Neuronal stem cell (in vitro differentiated cells): Measurements from ENCODE around the gene CARHSP1.

Experiments used
- DNase-seq: peaks from one replicate; pipeline ENCODE4 v3.0.0-alpha.2; 2013; ENCODE audit warnings: low spot score
- H2AFZ ChIP-seq: one replicate; pipeline ENCODE4 v1.6.1; 2013; ENCODE audit warnings: mild to moderate bottlenecking, low read length, inconsistent platforms
- H2AK5ac ChIP-seq: 2 replicates; pipeline ENCODE4 v1.6.1; 2013; ENCODE audit warnings: low read depth, mild to moderate bottlenecking, inconsistent platforms, low read length, moderate library complexity, mixed read lengths
- H2BK120ac ChIP-seq: 2 replicates; pipeline ENCODE4 v1.6.1; 2013; ENCODE audit warnings: low read depth, mild to moderate bottlenecking, inconsistent platforms, low read length, moderate library complexity, mixed read lengths
- H2BK12ac ChIP-seq: one replicate; pipeline ENCODE4 v1.6.1; 2013; ENCODE audit warnings: low read length, inconsistent platforms
- H2BK15ac ChIP-seq: 2 replicates; pipeline ENCODE4 v1.6.1; 2013; ENCODE audit warnings: mild to moderate bottlenecking, low read length, inconsistent platforms, mixed read lengths
- H2BK5ac ChIP-seq: one replicate; pipeline ENCODE4 v1.6.1; 2013; ENCODE audit warnings: inconsistent platforms, mild to moderate bottlenecking, low read length, moderate library complexity
- H3K14ac ChIP-seq: one replicate; pipeline ENCODE4 v1.6.1; 2013; ENCODE audit warnings: low read length, inconsistent platforms
- H3K18ac ChIP-seq: 2 replicates; pipeline ENCODE4 v1.6.1; 2013; ENCODE audit warnings: low read length, inconsistent platforms
- H3K23ac ChIP-seq: 2 replicates; pipeline ENCODE4 v1.6.1; 2013; ENCODE audit warnings: low read depth, mild to moderate bottlenecking, mixed read lengths, low read length, inconsistent platforms; ENCODE audit not compliant: poor library complexity
- H3K27ac ChIP-seq: replicated peaks from 3 replicates; pipeline ENCODE4 v1.5.1; 2013; ENCODE audit warnings: low read length, inconsistent platforms
- H3K27me3 ChIP-seq, 3 experiments: 2 replicates each; pipeline ENCODE4 v1.6.1; 2013; ENCODE audit warnings: low read length in 3 of 3, mild to moderate bottlenecking in 2 of 3, inconsistent platforms in 1 of 3, low read depth in 1 of 3, mixed read lengths in 1 of 3, moderate library complexity in 1 of 3; ENCODE audit not compliant: control insufficient read depth in 3 of 3, insufficient read depth in 3 of 3
- H3K36me3 ChIP-seq, 2 donors: replicated peaks in 1 of 2; 2 replicates each; pipeline ENCODE4 v1.6.1; 2013; ENCODE audit warnings: low read length in 2 of 2; ENCODE audit not compliant: control insufficient read depth in 2 of 2, insufficient read depth in 2 of 2
- H3K4ac ChIP-seq: 2 replicates; pipeline ENCODE4 v1.6.1; 2013; ENCODE audit warnings: inconsistent platforms, mild to moderate bottlenecking, low read length, moderate library complexity
- H3K4me1 ChIP-seq, 2 donors: 1 replicate in 1 of 2; 2 replicates in 1 of 2; pipeline ENCODE4 v1.6.1; 2013; ENCODE audit warnings: low read length in 2 of 2, low read depth in 1 of 2; ENCODE audit not compliant: control insufficient read depth in 2 of 2, insufficient read depth in 1 of 2
- H3K4me2 ChIP-seq: one replicate; pipeline ENCODE4 v1.6.1; 2013; ENCODE audit warnings: mild to moderate bottlenecking, low read length, inconsistent platforms; ENCODE audit not compliant: insufficient read depth, poor library complexity, severe bottlenecking
- H3K4me3 ChIP-seq, 2 donors: 2 replicates each; pipeline ENCODE4 v1.5.1; 2013; ENCODE audit warnings: low read length in 2 of 2, mild to moderate bottlenecking in 2 of 2, inconsistent platforms in 1 of 2, moderate library complexity in 1 of 2
- H3K79me1 ChIP-seq: one replicate; pipeline ENCODE4 v1.6.1; 2013; ENCODE audit warnings: low read depth, mild to moderate bottlenecking, inconsistent platforms, low read length, moderate library complexity
- H3K9ac ChIP-seq: one replicate; pipeline ENCODE4 v1.6.1; 2013; ENCODE audit warnings: mild to moderate bottlenecking, low read depth, low read length, inconsistent platforms; ENCODE audit not compliant: poor library complexity
- H3K9me3 ChIP-seq, 2 donors: replicated peaks in 1 of 2; 2 replicates each; pipeline versions ENCODE3 to v1.6.1; 2013; ENCODE audit warnings: low read length in 2 of 2, mild to moderate bottlenecking in 2 of 2, inconsistent platforms in 1 of 2, low read depth in 1 of 2, mixed read lengths in 1 of 2, moderate library complexity in 1 of 2; ENCODE audit not compliant: control insufficient read depth in 2 of 2, insufficient read depth in 1 of 2
- H4K8ac ChIP-seq: one replicate; pipeline ENCODE4 v1.6.1; 2013; ENCODE audit warnings: low read depth, mild to moderate bottlenecking, inconsistent platforms, low read length, moderate library complexity
- H4K91ac ChIP-seq: one replicate; pipeline ENCODE4 v1.6.1; 2013; ENCODE audit warnings: low read length, low read depth, mild to moderate bottlenecking, inconsistent platforms; ENCODE audit not compliant: poor library complexity
- WGBS, 2 donors: extraction: QIAGEN DNeasy Blood & Tissue Kit; methylation state at CpG; one replicate each; pipeline ENCODE4 v1.1.7; 2013; ENCODE audit warnings: missing lambda C conversion rate in 2 of 2, mixed read lengths in 1 of 2; ENCODE audit not compliant: insufficient read length in 2 of 2, insufficient replicate concordance in 1 of 2; ENCODE audit errors: extremely low coverage in 2 of 2; 5-methylcytosine and 5-hydroxymethylcytosine counted together

Gene CARHSP1

GRCh38 chr16:8914098-8914497 is 45.3 kb upstream of the CARHSP1 start:
- Histone ChIP-seq H4K8ac (no peak overlapping the region), H2BK15ac (no peak overlapping the region), H3K4ac (no peak overlapping the region), H3K9me3 (no peaks in the 10 kb centered on the region), H2AK5ac (no peak overlapping the region), H3K4me2 (no peak overlapping the region), H4K91ac (no peak overlapping the region), H3K27me3 (no peaks in the 10 kb centered on the region), H3K4me1 (no peaks in the 10 kb centered on the region), H3K9ac (no peak overlapping the region), H2BK5ac (no peak overlapping the region), H3K36me3 (peaks cover 29 to 99% of the 10 kb centered on the region in 2 donors), H3K18ac (no peak overlapping the region), H3K4me3 (no peak overlapping the region), H2AFZ (no peak overlapping the region), H3K79me1 (peaks cover 2% of the 10 kb centered on the region), H2BK12ac (no peak overlapping the region), H2BK120ac (no peak overlapping the region), H3K23ac (no peak overlapping the region), H3K14ac (no peak overlapping the region), H3K27ac (no peak overlapping the region)
- WGBS, 2 donors = no CpG with 5 or more reads among the region's 3 CpGs
- DNase-seq = no peak

- no peaks in the 10 kb centered on the region for H3K27me3 ChIP-seq
- H3K4ac ChIP-seq = no peak overlapping the region
- H3K9ac ChIP-seq = no peak overlapping the region
- no peak overlapping the region for H4K8ac ChIP-seq
- WGBS, 2 donors = no CpG with 5 or more reads among the region's 4 CpGs
- no peak overlapping the region for H4K91ac ChIP-seq
- no peaks in the 10 kb centered on the region for H3K9me3 ChIP-seq
- no peak overlapping the region for H3K27ac ChIP-seq
- H2BK120ac ChIP-seq = no peak overlapping the region
- no peak overlapping the region for H3K4me2 ChIP-seq
- no peak overlapping the region for H3K18ac ChIP-seq
- H3K4me3 ChIP-seq = no peak overlapping the region
- H3K14ac ChIP-seq = no peak overlapping the region
- H3K23ac ChIP-seq = no peak overlapping the region
- no peaks in the 10 kb centered on the region for H3K4me1 ChIP-seq
- no peak overlapping the region for H2BK5ac ChIP-seq
- H2BK15ac ChIP-seq = no peak overlapping the region
- H3K79me1 ChIP-seq = peaks cover 2% of the 10 kb centered on the region
- no peak for DNase-seq
- peaks cover 32 to 99% of the 10 kb centered on the region in 2 donors for H3K36me3 ChIP-seq
- no peak overlapping the region for H2AK5ac ChIP-seq
- no peak overlapping the region for H2BK12ac ChIP-seq
- no peak overlapping the region for H2AFZ ChIP-seq
These were observed 44.0 kb upstream of the CARHSP1 start for GRCh38 chr16:8912793-8913192.

DNA sequence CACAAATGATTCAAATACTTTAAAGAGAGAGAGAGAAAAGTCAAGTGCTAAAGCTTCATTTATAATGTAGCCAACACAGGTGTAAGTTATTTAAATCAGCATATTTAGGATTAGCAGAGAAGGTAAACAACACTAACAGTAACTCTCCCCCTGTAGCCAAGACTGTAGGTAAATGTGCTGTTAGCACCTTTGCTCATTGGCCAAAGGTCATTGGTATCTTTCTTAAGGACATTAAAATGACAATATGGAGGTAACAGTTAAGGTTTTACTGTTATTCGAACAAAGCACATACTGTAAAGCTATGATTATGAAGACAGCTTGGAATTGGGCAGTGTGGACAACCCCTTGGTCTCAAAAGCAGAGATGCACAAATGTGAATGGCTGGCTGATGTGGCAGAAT is 42.0 kb upstream of the CARHSP1 start:
- Histone ChIP-seq H3K27ac (no peak overlapping the region), H2AFZ (no peak overlapping the region), H3K27me3 (no peaks in the 10 kb centered on the region), H2BK12ac (no peak overlapping the region), H4K8ac (no peak overlapping the region), H3K14ac (no peak overlapping the region), H2BK120ac (no peak overlapping the region), H3K23ac (no peak overlapping the region), H3K18ac (no peak overlapping the region), H3K4me3 (no peak overlapping the region), H4K91ac (no peak overlapping the region), H2BK15ac (no peak overlapping the region), H3K4ac (no peak overlapping the region), H3K4me1 (no peaks in the 10 kb centered on the region), H3K79me1 (peaks cover 2% of the 10 kb centered on the region), H3K4me2 (no peak overlapping the region), H2BK5ac (no peak overlapping the region), H2AK5ac (no peak overlapping the region), H3K9me3 (no peaks in the 10 kb centered on the region), H3K36me3 (peaks cover 35 to 100% of the 10 kb centered on the region in 2 donors), H3K9ac (no peak overlapping the region)
- no CpG with 5 or more reads among the region's 1 CpG for WGBS, 2 donors
- no peak for DNase-seq

GRCh38 chr16:8908810-8909468 is 40.1 kb upstream of the CARHSP1 start:
- Histone ChIP-seq H2BK12ac (no peak overlapping the region), H3K18ac (no peak overlapping the region), H3K27ac (no peak overlapping the region), H2BK5ac (no peak overlapping the region), H3K4me2 (no peak overlapping the region), H3K36me3 (peaks cover 42 to 98% of the 10 kb centered on the region in 2 donors), H3K23ac (no peak overlapping the region), H4K8ac (no peak overlapping the region), H2BK15ac (no peak overlapping the region), H3K27me3 (no peaks in the 10 kb centered on the region), H3K4me1 (no peaks in the 10 kb centered on the region), H3K9me3 (no peaks in the 10 kb centered on the region), H2BK120ac (no peak overlapping the region), H2AFZ (no peak overlapping the region), H3K79me1 (peaks cover 5% of the 10 kb centered on the region), H2AK5ac (no peak overlapping the region), H3K9ac (no peak overlapping the region), H3K4ac (no peak overlapping the region), H3K14ac (no peak overlapping the region), H4K91ac (no peak overlapping the region), H3K4me3 (no peak overlapping the region)
- WGBS, 2 donors = no CpG with 5 or more reads among the region's 8 CpGs
- DNase-seq = no peak
